Left kidney (tissue), 2 donors: ENCODE results near the gene ITPR1. TPM values are rescaled to one million over a fixed set of nuclear protein-coding genes. Genes with fewer than 3 reads are reported as not detected.

ENCODE experiments used
- DNase-seq: peaks from one replicate; pipeline ENCODE4 v3.0.0-alpha.2; 2013
- polyA plus RNA-seq: library from polyadenylated mRNA; unstranded; fragments of 120-200 nt; gene quantifications from one replicate; pipeline ENCODE4 v1.2.1, GENCODE V29; 2013; ENCODE audit not compliant: insufficient read length

ITPR1 gene
- polyA plus RNA-seq, 1 donor: 68.2 TPM

DNA sequence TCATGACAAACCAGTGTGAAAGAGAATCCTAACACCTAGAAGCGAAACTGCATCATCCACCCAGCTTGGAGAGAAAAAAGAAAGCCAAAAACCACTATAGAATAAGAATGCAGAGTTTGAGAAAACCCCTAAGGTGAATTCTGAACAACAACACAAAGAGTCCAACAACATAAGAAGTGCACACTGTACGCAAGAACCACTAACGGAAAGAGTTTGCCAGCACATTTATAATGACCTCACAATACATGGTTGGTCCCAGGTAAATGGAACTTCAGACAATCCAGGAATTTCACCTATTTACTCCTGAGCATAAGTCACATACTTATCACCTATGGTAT lies 357.7 kb downstream of the ITPR1 start:
- DNase-seq: no peak

DNA sequence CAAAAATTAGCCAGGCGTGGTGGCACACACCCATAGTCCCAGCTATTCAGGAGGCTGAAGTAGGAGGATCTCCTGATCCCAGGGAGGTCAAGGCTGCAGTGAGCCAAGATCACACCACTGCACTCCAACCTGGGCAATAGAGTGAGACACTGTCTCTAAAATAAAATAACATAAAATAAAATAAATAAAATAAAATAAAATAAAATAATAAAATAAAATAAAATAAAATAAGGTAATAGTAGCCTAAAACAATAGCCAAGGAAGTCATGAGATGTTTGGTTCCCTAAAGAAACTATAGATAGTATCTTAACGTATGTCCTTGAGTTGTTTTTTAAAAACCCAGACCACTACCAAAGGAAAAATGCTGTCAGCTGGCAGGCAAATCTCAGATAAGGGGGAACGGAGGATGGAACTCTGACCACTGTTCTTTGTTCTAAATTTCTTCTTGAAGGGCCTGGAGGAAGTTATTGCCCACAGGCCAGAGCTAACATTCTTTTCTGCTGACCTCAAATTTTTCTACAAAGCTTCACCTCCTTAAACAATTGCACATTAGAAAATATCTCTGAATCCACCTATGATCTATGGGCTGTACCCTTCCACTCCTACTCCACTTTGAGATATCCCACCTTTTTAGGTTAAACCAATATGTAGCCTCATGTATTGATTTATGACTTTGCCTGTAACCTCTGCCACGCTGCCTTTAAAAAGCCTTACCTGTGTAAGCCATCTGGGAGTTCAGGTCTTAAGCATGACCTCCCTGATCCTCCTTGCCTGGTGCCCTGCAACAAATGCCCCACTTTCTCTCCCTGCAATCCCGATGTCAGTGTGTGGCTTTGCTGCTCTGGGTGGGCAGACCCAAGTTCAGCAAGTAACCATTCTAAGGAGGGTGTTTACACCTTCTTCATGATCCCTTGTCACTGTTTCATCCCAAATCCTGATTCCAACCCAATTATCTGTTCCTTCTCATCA lies 359.9 kb downstream of the ITPR1 start:
- DNase-seq: no peak

DNA sequence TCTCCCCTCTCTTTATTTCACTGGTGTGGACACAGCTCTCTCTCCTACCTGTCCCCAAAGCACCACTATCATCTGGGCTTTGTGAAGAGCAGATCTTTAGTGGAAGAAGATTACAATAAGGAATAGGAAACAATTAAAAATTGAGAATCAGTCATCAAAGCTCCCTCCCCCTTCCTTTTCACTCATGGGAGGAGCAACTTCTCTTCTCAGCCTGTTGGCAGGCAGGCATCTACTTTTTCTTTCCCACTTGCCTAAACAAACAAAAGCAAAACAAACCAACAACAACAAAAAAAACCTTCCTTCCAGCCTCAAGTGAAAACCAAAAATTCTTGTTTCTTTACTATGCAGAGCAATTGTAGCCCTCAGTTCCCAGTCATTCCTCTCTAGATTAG lies 360.6 kb downstream of the ITPR1 start:
- no peak for DNase-seq

DNA sequence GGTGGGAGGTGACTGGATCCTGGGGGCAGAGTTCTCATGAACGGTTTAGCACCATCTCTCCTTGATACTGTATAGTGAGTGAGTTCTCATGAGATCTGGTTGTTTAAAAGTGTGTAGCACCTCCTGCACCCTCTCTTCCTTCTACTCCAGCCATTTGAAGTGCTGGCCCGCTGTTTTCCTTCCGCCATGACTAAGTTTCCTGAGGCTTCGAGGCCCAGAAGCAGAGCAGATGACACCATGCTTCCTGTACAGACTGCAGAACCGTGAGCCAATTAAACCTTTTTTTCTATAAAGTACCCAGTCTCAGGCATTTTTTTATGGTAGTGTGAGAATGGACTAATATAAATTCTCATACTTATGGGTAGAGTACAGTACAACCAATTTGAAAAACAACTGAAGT lies 362.5 kb downstream of the ITPR1 start:
- no peak for DNase-seq

DNA sequence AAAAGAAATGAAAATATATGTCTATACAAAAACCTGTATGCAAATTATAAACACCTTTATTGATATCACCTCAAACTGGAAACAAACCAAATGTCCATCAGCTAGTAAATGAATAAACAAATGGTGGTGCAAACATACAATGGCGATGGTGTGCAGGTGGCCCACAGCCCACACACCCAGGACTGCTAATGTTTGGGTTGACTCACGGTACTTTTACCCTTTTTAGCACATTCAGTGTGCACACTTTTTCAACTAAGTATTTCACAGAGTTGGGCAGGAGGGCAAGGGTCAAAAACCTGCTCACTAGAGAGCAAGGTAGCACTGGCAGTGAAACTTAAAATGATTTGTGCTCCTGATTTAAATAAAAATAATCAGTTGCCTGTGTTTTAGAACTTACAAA lies 363.0 kb downstream of the ITPR1 start:
- no peak for DNase-seq

DNA sequence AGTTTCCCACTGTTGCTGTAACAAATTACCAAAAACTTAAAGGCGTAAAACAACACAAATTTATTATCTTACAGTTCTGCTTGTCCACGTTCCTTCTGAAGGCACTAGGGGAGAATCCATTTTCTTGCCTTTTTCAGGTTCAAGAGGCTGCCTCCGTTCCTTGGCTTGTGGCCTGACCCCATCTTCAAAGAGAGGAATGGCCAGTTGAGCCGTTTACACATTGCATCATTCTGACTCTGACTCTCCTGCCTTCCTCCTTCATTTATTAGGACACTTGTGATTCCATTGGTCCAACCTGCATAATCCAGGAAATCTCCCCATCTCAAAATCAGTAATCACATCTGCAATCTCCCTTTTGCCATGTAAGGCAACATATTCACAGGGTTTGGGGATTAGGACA lies 363.4 kb downstream of the ITPR1 start:
- DNase-seq: no peak

DNA sequence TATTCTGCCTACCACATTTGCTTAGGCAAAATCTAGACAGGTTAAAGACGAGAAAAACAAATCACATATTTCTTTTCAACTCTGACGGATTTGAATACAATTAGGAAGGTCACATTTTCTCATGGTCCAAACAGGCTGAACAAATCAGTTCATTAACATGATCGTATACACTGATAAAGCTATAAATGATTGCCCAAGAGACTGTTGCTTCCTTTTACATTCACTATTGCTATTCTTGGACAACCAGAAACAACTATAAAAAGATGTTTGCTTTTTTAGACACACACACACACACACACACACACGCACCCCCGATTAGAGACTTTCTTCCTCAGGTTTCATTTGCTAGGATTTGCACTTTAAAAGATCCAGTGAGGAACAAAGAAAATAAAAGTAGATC lies 363.8 kb downstream of the ITPR1 start:
- no peak for DNase-seq

DNA sequence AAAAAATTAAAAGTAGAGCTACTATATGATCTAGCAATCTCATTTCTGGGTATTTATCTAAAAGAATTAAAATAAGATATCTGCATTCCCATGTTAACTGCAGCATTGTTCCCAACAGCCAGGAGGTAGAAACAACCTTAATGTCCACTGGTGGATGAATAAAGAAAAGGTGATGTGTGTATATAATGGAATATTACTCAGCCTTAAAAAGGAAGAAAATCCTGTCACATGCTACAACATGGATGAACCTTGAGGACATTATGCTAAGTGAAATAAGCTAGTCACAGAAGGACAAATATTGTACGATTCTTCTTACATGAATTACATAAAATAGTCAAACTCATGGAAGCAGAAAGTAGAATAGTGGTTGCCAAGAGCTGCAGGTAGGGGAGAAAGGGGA lies 366.6 kb downstream of the ITPR1 start:
- no peak for DNase-seq

DNA sequence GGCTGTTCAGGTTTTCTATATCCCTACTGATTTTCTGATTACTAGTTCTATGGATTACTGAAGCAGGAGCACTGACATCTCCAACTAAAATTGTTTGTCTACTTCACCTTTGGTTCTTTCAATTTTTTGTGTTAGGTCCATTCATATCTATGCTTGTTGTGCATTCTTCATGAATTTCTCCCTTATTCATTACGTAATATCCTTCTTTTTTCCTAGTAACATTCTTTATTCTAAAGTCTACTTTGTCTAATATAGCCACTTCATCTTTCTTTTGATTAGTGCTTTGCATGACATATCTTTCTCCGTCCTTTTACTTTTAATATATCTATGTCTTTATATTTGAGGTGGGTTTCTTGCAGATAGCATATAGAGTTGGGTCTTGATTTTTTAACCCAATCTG lies 369.8 kb downstream of the ITPR1 start:
- DNase-seq: no peak

DNA sequence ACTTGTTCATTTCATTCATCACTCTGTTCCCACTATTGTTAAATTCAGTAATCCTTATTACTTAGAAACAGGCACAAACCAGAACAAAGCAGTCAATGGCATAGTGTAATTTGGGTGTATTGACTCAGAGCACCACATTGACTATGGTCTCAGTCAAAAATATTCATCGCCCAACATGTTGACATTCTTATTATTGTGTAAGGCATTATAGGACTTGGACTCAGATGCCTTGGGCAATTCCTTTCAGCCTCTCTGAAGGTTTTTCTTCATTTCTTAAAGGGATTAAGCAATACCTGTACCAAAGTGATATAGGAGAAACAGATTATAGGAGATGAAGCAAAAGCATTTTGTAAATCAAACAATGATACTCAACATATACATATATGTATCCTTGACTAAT lies 371.4 kb downstream of the ITPR1 start:
- no peak for DNase-seq

DNA sequence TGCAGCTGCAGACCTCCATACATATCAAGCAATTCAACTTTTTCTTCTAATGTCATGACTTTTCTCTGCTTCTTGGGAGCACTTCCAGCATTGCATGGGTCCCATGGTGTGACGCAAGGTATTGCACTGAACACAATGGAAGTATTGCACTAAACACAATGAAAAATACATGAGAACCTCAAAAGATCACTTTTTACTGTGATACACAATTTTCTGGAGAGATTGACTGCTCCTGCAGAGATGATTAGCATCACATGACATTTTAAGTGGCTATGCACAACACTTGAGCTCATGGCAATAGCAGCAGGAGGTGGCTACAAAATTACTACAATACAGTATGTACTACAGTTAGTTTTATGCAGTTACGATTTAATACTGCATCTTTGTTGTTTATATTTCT lies 372.6 kb downstream of the ITPR1 start:
- no peak for DNase-seq

DNA sequence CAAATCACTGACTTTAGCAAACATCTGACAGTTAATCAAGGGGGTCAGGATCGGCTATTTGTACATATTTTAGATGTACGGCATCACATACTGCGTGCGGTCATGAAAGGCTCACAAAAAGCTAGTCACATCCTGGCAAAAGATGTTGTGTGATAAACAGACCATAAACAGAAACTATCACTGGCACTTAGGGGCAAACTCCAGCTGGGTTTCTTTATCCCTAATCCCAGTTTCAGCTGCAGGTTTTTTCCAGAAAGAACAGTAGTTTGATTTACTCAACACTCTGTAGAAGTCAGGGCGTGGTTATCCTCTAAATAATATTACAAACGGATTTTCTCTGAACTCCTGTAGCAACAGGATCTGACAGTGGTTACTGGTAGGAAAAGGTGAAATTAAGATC lies 373.7 kb downstream of the ITPR1 start:
- DNase-seq: no peak

DNA sequence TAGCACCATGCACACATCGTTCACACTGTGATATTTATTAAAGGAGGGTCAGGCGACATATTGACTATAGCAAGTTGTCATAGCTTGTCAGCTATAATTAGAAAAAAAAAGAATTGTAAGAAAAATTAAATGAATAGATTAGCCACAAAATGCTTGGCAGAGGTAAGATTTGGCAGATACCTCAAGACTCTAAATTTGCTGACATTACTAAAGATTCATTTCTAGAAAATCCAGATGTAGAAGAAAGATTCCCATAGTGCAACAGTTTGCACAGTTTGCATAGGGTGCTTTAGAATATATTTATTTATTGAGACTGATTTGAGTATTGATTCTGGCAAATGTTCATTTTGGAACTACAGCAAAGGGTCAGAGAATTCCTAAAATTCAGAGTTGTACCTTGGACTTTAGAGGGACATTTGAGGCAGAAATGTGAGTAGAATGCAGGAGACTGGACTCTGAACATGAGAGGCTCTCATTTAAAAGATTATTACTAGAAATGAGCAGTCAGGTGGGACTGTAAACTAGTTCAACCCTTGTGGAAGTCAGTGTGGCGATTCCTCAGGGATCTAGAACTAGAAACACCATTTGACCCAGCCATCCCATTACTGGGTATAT lies 384.1 kb downstream of the ITPR1 start:
- DNase-seq: no peak

DNA sequence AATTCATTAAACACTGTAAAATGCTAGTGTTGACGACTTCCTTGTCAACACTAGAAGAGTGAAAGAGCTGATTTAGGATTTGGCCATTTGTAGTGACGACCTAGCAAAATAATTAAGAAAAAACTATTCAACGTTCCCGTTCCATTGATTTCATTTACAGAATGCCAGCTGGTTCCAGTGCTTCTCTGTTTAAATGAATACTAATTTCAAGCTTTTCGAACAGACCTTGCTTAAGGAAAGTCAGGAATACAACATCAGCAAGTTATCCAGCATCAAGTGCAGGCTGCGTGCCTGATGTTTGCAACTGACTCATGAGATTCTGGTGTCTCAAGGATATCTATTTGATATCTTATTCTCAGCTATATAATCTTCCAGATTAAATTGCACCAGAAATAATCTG lies 387.7 kb downstream of the ITPR1 start:
- no peak for DNase-seq

DNA sequence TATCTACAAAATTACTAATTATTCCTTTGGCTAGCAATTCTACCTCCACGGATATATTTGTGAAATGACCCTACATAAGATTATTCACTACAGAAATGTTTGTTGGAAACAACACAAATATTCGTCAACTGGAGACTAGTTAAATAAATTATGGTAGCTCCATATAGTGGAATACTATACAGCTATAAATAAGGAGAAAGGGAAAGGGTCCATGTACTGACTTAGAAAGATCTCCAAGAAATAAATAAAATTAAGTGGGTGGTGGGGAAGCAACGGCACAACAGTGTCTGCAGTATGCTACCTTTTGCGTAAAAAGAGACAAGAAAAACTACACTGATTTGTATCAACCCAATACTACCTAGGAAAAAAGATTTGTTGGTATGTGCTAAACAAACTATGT lies 389.4 kb downstream of the ITPR1 start:
- DNase-seq: no peak

DNA sequence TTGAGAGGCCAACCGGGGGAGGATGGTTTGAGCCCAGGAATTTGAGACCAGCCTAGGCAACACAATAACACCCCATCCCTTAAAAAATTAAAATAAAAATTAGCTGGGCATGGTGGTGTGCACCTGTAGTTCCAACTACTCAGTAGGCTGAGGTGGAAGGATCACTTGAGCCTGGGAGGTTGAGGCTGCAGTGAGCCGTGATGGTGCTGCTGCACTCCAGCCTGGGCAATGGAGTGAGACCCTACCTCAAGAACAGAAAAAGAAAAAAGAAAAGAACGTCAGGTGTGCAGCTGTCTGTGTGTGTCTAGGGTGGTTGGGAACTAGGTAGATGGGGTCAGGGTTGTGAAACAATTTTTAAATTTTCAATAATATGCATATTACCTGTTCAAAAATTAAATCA lies 389.9 kb downstream of the ITPR1 start:
- no peak for DNase-seq

DNA sequence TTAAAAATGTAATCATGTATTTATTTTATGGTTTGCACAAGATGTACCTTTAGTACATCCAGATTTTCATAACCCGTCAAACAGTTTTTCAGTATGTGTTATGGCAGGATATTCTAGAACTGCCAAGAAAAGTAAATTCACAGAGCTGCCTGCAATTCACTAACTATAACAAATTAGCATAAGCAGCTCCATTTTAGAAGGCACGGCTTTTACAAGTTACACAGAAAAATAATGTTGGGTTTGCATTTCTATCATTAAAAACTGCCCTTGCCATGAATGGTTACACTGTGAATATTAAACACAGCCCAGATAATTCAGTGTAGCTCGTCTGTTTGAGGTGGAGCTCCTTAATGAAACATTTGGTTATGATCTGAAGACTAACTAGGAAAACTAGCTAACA lies 391.7 kb downstream of the ITPR1 start:
- no peak for DNase-seq

DNA sequence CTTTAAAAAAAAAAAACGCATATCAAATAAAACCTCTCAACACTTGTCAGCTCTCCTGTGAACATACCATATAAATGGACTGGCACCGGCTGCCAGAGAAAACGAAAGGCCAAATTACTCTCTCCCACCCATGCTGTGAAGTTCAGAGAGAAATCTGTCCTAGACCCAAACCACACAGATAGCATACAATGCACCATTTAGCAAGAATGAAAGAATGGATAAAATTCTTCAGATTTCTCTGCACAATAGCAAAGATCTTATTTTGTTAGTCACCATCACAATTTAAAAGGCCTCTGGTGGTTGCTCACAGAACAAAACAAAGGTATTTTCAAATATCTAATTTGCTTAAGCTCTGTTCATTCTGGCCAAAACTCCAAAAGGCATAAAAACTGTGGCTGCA lies 392.2 kb downstream of the ITPR1 start:
- no peak for DNase-seq

DNA sequence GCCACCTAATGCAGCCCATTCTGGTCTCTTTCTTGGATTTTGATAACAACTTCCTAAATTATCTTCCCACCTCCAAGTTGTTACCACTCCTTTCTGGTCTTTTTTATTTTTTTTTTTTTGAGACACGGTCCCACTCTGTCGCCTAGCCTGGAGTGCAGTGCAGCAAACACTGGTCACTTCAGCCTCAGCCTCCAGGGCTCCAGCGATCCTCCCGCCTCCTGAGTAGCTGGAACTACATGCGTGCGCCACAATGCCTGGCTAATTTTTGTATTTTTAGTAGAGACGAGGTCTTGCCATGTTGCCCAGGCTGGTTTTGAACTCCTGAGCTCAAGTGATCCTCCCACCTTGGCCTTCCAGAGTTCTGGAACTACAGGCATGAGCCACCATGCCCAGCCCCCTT lies 393.3 kb downstream of the ITPR1 start:
- DNase-seq: no peak

DNA sequence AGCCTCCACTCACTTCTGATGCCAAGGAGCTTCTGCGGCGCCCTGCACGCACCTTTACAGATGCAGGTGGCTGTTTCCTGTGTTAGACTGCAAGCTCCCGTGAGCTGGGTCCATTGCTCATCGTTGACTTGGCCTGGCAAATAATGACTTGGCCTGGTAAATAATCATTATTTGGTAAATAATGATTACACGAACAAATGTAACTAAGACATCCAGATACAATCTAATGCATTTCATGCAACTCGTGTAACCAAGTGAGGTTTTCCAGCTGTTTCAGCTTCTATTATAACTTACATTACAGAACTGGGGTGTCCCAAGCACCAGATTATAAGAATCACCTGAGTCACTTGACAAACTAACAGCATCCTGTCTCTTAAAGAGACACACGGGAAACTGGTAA lies 394.0 kb downstream of the ITPR1 start:
- no peak for DNase-seq

DNA sequence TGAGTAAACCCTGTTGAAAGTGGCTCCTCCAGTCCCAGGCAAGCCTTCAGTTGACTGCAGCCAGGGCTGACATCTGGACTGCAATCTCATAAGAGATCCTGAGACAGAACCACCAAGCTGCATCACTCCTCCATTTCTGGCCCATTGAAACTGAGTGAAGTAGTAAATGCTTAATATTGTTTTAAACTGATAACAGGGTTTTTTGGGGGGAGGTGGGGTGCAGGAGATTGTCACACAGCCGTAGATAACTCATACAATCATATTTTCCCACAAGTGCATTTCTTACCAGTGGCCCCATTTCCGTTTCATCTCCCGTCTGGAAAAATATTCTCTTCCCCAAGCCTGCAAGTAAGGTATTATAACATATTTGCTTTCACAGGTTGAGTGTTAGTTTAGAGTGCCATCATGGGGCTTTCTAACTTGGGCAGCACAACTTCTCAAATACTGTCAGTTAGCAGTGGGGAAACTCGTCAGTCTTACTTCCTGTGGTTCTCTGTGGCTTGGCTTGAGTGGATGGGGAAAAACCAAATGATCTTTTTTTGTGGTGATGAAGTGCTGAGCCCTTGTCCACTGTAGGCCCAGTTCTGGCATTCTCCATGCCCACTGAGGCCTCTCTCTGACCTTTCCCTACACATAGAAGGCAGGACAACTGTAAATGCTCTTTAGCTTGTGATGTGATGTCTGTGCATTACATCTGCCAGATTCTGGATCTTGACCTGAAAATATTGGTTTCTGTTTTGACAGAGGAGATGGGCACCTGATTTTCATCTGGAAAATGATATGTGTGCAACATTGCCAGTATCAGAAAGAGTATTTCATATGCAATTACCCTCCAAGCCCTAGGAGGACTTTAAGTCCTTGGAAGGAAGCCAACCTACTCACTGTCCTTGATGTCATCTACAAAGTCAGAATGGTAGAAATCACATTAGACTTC lies 396.0 kb downstream of the ITPR1 start:
- DNase-seq: no peak

DNA sequence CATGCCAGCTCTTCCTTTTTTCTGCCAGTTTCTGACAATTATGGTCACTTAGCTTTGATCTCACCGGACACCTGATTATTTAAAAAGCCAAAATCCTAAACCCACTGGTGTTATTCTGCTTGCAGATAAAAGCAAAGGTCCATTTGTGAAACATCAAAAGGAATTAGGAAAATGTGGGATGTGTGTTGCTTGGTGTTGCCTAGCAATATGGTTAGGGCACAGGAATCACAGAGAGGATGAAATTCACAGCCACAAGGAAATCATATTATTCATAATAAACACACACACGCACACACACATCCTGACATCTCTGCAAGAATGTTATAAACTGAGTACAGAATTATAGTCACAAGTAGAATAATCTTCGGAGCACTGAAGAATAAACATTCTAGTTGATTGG lies 396.7 kb downstream of the ITPR1 start:
- no peak for DNase-seq
